C4-2B (cell line): ENCODE data around the gene OR2L5.

Source experiments
- H3K27ac ChIP-seq: fragments of 450-650 bp; 2 replicates; pipeline ENCODE4 v1.5.1; 2017
- ZFX ChIP-seq: fragments of 450-650 bp; IDR thresholded peaks from 2 replicates; pipeline ENCODE4 v1.6.1; 2017
- TF ChIP-seq, protein P1 (sequence below): fragments of 450-650 bp; conservative IDR thresholded peaks from 2 replicates; pipeline ENCODE4 v1.5.1; 2017; ENCODE audit warnings: mild to moderate bottlenecking

The OR2L5 gene

GRCh38 chr1:248055261-248055660 lies 41.8 kb downstream of the OR2L5 start:
- no peak overlapping the region for H3K27ac ChIP-seq

DNA sequence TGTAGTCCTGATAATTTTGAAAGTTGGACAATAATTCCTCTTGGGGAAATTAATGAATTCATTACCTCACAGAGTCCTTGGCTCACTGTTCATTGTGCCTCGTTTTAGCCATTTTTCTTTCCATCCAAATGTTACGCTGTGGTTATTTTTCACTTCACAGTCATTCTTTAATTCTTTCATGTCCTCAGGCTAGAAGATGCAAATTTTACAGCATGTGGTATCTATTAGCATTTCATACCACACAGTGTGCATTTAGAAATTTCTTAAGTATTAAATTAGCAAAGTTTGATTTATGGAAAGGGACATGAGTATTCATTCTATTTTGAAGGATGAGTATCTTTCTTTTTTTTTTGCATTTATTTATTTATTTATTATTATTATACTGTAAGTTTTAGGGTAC lies 51.6 kb downstream of the OR2L5 start:
- H3K27ac ChIP-seq = no peak overlapping the region
- TF ChIP-seq, protein P1, sequence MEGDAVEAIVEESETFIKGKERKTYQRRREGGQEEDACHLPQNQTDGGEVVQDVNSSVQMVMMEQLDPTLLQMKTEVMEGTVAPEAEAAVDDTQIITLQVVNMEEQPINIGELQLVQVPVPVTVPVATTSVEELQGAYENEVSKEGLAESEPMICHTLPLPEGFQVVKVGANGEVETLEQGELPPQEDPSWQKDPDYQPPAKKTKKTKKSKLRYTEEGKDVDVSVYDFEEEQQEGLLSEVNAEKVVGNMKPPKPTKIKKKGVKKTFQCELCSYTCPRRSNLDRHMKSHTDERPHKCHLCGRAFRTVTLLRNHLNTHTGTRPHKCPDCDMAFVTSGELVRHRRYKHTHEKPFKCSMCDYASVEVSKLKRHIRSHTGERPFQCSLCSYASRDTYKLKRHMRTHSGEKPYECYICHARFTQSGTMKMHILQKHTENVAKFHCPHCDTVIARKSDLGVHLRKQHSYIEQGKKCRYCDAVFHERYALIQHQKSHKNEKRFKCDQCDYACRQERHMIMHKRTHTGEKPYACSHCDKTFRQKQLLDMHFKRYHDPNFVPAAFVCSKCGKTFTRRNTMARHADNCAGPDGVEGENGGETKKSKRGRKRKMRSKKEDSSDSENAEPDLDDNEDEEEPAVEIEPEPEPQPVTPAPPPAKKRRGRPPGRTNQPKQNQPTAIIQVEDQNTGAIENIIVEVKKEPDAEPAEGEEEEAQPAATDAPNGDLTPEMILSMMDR = no peak; the same call in 1 of the 2 replicates
- no peak for TF ChIP-seq ZFX

More at GRCh38 chr1:248055261-248055660, 41.8 kb downstream of the OR2L5 start:
- TF ChIP-seq, protein P1 = no peak
- TF ChIP-seq ZFX = no peak

DNA sequence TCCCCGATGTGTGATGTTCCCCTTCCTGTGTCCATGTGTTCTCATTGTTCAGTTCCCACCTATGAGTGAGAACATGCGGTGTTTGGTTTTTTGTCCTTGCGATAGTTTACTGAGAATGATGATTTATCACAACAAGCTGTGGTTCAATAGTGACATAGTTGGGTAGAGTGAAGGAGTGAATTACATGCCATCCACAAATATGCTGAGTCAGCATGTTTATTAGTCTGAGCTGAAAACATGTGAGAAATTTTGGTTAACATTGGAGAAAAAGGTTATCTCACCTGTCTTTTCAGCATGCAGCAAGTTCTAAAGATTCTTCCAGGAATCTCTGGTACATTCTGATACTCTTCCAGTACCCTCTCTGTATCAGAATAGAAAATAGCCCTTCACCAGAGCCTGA lies 52.1 kb downstream of the OR2L5 start:
- no peak for TF ChIP-seq ZFX
- TF ChIP-seq, protein P1 = no peak
- H3K27ac ChIP-seq = no peak overlapping the region
